Tibial nerve (tissue), 4 donors: ENCODE data around the gene APOA1. TPM values are rescaled to one million over a fixed set of nuclear protein-coding genes. Genes with fewer than 3 reads are reported as not detected.

Source experiments
- DNase-seq, 2 donors: peaks; one replicate each; pipeline ENCODE4 v3.0.0-alpha.2; 2019; ENCODE audit warnings: low spot score in 2 of 2
- H3K27ac ChIP-seq, 4 donors: fragments of 200-600 bp; sonication (generic) in 3 of 4; one replicate each; pipeline ENCODE4 v1.5.1; 2017 to 2019; ENCODE audit warnings: mild to moderate bottlenecking in 1 of 4
- H3K27me3 ChIP-seq, 2 donors: fragments of 200-600 bp; sonication (generic) in 1 of 2; one replicate each; pipeline versions ENCODE4 v1.5.1 to v1.6.0; 2017 to 2019
- H3K36me3 ChIP-seq, 3 donors: fragments of 200-600 bp; sonication (generic); one replicate each; pipeline ENCODE4 v1.5.1; 2018 to 2019
- H3K4me1 ChIP-seq, 4 donors: fragments of 200-600 bp; sonication (generic) in 3 of 4; one replicate each; pipeline ENCODE4 v1.5.1; 2017 to 2019
- H3K4me3 ChIP-seq, 4 donors: fragments of 200-600 bp; sonication (generic) in 3 of 4; one replicate each; pipeline ENCODE4 v1.5.1; 2017 to 2019; ENCODE audit warnings: mild to moderate bottlenecking in 1 of 4, moderate library complexity in 1 of 4
- H3K9me3 ChIP-seq, 4 donors: fragments of 200-600 bp; sonication (generic) in 3 of 4; one replicate each; pipeline ENCODE4 v1.5.1; 2017 to 2019
- EP300 ChIP-seq, 2 donors: sonication (generic); formaldehyde crosslinking; IDR thresholded peaks; one replicate each; pipeline ENCODE4 v1.6.1; 2017; ENCODE audit warnings: antibody characterized with exemption in 2 of 2, mild to moderate bottlenecking in 1 of 2
- POLR2A ChIP-seq, 2 donors: fragments of 450-650 bp; IDR thresholded peaks; one replicate each; pipeline ENCODE4 v1.6.1; 2017; ENCODE audit warnings: antibody characterized with exemption in 2 of 2, mild to moderate bottlenecking in 2 of 2, moderate library complexity in 2 of 2
- WGBS, 2 donors: methylation state at CpG; one replicate each; pipeline ENCODE4 v1.1.5; 2018; 5-methylcytosine and 5-hydroxymethylcytosine counted together
- total RNA-seq, 4 donors: library from RNA; depleted of rRNA; stranded (reverse); fragments of >200 nt; gene quantifications; one replicate each; pipeline ENCODE4 v1.1.0, GENCODE V29; 2016
- TF ChIP-seq, protein P1 (sequence below), 5 experiments: fragments of 200-600 bp in 3 of 5; fragments of 450-650 bp in 2 of 5; sonication (generic) in 3 of 5; IDR thresholded peaks; one replicate each; pipeline ENCODE4 v1.5.1; 2016 to 2019; ENCODE audit warnings: antibody characterized with exemption in 5 of 5, mild to moderate bottlenecking in 3 of 5, moderate library complexity in 2 of 5

APOA1 gene
- total RNA-seq, 4 donors from 2014 or later: 4.1 to 8.4 (median 6.5) TPM

DNA sequence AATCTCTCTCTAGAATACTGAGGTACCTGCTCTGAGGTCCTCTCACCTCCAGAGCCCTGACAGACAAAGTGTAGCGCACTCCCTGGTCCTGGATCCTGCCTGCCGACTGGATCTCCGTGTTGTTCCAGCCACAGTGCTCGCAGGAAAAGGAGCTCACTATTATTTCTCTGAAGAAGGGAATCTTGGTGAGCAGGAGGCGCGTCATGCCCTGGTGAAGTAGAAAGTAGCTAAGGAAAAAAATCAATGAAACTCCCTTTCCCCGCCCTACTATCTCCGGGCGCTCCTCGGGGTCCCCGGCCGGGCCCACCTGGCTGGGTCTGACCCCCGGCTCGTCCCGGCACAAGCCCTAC, 50.0 kb downstream of the APOA1 start:
- TF ChIP-seq POLR2A (IDR thresholded peaks at IDR 0.05): no peak
- TF ChIP-seq, protein P1, sequence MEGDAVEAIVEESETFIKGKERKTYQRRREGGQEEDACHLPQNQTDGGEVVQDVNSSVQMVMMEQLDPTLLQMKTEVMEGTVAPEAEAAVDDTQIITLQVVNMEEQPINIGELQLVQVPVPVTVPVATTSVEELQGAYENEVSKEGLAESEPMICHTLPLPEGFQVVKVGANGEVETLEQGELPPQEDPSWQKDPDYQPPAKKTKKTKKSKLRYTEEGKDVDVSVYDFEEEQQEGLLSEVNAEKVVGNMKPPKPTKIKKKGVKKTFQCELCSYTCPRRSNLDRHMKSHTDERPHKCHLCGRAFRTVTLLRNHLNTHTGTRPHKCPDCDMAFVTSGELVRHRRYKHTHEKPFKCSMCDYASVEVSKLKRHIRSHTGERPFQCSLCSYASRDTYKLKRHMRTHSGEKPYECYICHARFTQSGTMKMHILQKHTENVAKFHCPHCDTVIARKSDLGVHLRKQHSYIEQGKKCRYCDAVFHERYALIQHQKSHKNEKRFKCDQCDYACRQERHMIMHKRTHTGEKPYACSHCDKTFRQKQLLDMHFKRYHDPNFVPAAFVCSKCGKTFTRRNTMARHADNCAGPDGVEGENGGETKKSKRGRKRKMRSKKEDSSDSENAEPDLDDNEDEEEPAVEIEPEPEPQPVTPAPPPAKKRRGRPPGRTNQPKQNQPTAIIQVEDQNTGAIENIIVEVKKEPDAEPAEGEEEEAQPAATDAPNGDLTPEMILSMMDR (IDR thresholded peaks at IDR 0.05): no peak
- TF ChIP-seq EP300 (IDR thresholded peaks at IDR 0.05): no peak
- WGBS, 2 donors: 0 to 2% methylated on average over 15 of the region's 15 CpGs
- H3K4me1 ChIP-seq: peaks cover 0 to 32% (median 16%) of the 10 kb centered on the region in 4 donors
- peaks cover 8 to 44% (median 27%) of the 10 kb centered on the region in 3 donors for H3K36me3 ChIP-seq
- no peaks in the 10 kb centered on the region for H3K27me3 ChIP-seq
- no peaks in the 10 kb centered on the region for H3K9me3 ChIP-seq
- H3K27ac ChIP-seq: peak overlapping the region; percentile 55 to 91 (median 82)
- H3K4me3 ChIP-seq: peak overlapping the region; percentile 67 to 99 (median 92)
- no peak for DNase-seq

DNA sequence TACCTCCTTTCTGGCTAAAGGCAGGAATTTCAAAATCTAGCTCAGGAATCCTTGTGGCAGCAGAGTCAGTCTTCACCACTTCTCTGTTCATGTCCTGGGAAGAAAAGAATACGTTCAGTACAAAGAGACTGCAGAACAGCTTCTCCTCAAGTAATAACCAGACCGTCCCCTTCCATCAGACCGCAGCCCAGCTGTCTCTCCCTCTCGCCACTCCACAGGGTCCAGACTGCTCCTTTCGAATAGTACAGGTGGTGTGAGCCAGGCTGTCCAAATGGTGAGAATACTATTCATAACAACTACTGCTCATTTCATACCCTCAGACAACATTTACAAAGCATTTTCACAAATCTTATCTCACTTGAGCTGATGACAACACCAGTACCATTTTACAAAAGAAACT, 50.5 kb downstream of the APOA1 start:
- TF ChIP-seq POLR2A (IDR thresholded peaks at IDR 0.05) (no peak), EP300 (IDR thresholded peaks at IDR 0.05) (no peak)
- TF ChIP-seq, protein P1 (IDR thresholded peaks at IDR 0.05): no peak
- H3K27ac ChIP-seq: peak overlapping the region in 3 of 4 donors; percentile 75 to 91 (median 90)

GRCh38 chr11:116786326-116786725, 51.1 kb downstream of the APOA1 start:
- TF ChIP-seq, protein P1 (IDR thresholded peaks at IDR 0.05): no peak
- TF ChIP-seq POLR2A (IDR thresholded peaks at IDR 0.05) (no peak), EP300 (IDR thresholded peaks at IDR 0.05) (no peak)
- H3K36me3 ChIP-seq: peaks cover 8 to 54% (median 35%) of the 10 kb centered on the region in 3 donors
- no peak overlapping the region for H3K27ac ChIP-seq
- WGBS, 2 donors: 85 to 94% methylated on average over 2 of the region's 2 CpGs
- no peak overlapping the region for H3K4me3 ChIP-seq
- H3K27me3 ChIP-seq: no peaks in the 10 kb centered on the region
- no peak for DNase-seq
- peaks cover 0 to 29% (median 14%) of the 10 kb centered on the region in 4 donors for H3K4me1 ChIP-seq
- no peaks in the 10 kb centered on the region for H3K9me3 ChIP-seq

More for the DNA sequence above, 50.5 kb downstream of the APOA1 start:
- H3K36me3 ChIP-seq: peaks cover 8 to 48% (median 31%) of the 10 kb centered on the region in 3 donors
- peaks cover 0 to 32% (median 16%) of the 10 kb centered on the region in 4 donors for H3K4me1 ChIP-seq
- DNase-seq: no peak
- H3K9me3 ChIP-seq: no peaks in the 10 kb centered on the region
- 57 to 65% methylated on average over 5 of the region's 5 CpGs for WGBS, 2 donors
- H3K27me3 ChIP-seq: no peaks in the 10 kb centered on the region
- peak overlapping the region; percentile 67 to 99 (median 92) for H3K4me3 ChIP-seq

Other genes starting within 250 kb of the APOA1 start
- gene BUD13, start 64.6 kb downstream of the APOA1 start, total RNA-seq: 10 to 100 TPM; 13.1 to 28.2 (median 20.3) TPM
- 10 to 100 TPM; 11.4 to 28.5 (median 23.8) TPM for gene ZPR1, start 49.6 kb downstream of the APOA1 start, total RNA-seq
- not detected for gene APOA5, start 45.7 kb downstream of the APOA1 start, total RNA-seq
- gene APOA4, start 14.3 kb downstream of the APOA1 start, total RNA-seq: not detected
- not detected for gene APOC3, start 7.7 kb downstream of the APOA1 start, total RNA-seq